CD4-positive, alpha-beta T cell treated with Interleukin-12 subunit alpha and Interleukin-12 subunit beta, for 1 hour (primary cell): ENCODE results near the gene METTL14.

Source experiments
- DNase-seq: peaks from one replicate; pipeline ENCODE4 v3.0.0-alpha.2; 2020

The METTL14 gene

DNA sequence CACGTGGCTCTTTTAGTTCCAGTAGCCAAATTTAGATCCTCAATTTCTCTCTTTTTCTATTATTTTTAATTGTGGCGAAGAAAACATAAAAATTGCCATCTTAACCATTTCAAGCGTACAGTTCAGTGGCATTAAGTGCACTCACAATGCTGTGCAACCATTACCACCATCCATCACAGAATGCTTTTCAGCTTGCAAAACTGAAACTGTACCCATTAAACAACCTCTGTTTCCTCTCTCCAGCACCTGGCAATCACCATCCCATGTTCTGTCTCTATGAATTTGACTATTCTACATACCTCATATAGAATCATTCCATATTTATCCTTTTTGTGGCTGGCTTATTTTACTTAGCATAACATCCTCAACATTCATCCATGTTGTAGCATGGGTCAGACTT lies 74.9 kb downstream of the METTL14 start:
- DNase-seq, result no peak

DNA sequence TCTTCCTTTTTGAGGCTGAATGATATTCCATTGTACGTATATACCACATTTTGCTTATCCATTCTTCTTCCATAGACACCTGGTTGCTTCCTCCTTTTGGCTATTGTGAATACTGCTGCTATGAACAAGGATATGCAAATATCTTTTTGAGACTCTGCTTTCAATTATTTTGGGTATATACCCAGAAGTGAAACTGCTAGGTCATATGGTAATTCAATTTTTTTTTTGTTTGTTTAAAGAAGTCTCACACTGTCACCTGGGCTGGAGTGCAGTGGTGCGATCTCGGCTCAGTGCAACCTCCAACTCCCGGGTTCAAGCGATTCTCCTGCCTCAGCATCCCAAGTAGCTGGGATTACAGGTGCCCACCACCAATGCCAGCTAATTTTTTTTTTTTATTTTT lies 75.3 kb downstream of the METTL14 start:
- no peak for DNase-seq

DNA sequence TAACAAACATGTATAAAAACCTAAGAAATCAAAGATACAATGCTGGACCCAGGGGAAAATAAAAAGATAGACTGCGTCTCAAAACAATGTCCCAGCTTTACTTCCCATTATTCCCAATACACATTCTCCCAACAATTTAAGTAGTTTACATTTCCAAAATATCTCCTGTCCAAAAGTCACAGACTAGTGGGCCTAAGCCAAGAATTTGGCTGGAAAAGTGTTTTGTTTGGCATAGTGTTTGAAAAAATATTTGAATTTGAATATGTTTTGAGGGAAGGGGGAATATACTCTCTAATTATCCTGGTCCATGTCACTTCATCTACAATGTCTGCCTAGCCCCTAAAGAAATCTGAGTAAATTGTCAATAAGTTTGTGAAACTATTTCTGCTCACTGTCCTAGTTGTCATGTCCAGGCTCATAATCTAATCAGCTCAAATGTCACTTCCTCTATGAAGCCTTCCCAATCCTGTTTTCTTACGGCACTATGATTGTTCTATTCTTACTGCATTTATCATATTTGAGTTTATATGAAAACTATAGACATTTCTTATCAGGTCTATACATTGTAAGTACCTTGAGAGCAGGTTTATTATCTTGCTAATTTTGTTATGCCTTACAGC lies 76.3 kb downstream of the METTL14 start:
- DNase-seq, result no peak

DNA sequence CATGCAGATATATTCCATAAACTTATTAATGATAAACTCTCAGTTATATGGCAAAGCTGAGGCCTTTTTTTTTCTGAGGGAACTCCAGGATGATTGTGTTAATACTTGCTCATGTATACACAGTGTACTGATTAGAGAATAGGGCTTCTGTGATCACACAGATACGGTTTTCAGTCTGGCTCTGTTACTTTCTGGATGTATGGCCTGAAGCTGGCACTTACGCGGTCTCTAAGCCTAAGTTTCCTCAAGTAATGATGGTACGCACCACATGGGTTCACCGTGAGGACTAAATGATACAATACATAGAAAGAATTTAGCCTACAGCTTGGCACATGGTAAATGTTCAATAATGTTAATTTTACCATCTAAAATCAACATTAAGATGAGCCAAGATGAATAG lies 77.0 kb downstream of the METTL14 start:
- no peak for DNase-seq

DNA sequence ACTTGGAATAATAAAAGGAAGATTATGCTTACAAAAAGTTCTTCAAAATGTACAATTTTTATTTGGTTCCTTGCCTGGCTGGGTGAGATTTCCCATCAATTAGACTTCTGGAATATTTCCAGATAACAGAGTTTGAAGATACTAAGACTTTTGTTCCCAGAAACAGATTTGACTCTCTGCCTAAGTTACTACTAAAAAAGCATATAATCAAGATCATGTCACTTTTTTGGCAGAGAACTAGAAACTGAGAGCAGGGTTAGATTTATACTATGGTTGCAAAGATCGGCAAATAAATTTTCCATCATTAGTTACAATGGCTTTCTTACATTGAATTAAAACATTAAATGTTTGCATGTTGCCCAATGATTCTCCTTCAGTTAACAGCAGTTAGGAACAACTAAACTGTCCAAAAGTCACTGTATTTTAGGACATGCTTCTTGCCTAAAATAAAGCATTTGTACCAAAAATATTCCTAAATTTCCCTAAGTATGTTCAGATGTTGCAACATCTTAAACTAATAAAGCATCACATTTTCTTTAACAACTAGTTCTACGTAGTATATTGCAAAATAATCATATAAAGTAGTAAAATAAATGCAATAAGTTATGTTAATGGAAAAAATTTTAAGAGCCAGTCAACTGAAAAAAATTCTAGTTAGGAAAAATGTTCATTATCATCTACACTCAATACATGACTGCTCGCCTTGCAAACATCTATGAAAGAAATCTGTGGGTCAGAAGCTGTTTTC lies 77.7 kb downstream of the METTL14 start:
- no peak for DNase-seq
